HG03520 (cell line): ENCODE results near the gene SMAD3.

Source experiments
- ATAC-seq: cut with Tn5 transposase; IDR thresholded peaks from one replicate; pipeline ENCODE4 v1.9.1; 2021; ENCODE audit warnings: mild to moderate bottlenecking, moderate library complexity; ENCODE audit not compliant: unreplicated experiment

Gene SMAD3

GRCh38 chr15:67194171-67195114, 129.0 kb downstream of the SMAD3 start:
- ATAC-seq = no peak

DNA sequence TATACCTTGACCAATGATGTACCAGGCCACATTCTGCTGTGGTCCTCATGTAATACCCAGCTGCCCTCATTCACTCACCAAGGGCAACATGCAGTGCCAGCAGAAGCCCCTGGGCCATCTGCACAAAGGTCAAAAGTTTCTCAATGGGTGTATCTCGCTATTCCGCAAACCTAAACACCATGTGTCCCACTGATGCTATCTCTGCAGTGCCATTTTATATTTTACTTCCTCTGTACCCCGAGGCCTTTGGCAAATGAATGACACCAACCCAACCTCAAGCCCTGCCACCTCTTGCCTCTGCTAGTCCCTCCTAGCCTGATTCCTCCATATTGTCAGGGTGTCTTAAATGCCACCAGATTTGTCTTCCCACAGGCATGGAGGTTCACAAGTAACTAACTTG, 129.9 kb downstream of the SMAD3 start:
- ATAC-seq = no peak

DNA sequence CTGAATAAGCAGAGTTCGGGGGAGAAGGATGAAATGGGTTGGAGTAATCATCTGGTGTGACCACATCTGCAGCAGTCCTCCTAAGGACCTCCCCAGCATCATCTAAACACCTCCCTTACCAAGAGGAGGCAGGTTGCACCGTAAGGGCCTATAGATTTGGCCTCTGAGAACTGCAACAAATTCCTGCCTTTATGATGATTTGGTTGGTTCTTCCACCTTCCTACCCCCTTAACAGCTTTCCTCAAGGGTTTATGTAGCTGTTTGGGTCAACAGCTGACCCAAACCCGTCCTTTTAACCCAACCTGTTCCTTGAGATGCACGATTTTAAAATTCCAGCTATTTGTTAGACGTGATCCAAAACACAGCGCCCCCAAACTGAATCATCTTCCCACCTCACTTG, 130.8 kb downstream of the SMAD3 start:
- no peak for ATAC-seq

DNA sequence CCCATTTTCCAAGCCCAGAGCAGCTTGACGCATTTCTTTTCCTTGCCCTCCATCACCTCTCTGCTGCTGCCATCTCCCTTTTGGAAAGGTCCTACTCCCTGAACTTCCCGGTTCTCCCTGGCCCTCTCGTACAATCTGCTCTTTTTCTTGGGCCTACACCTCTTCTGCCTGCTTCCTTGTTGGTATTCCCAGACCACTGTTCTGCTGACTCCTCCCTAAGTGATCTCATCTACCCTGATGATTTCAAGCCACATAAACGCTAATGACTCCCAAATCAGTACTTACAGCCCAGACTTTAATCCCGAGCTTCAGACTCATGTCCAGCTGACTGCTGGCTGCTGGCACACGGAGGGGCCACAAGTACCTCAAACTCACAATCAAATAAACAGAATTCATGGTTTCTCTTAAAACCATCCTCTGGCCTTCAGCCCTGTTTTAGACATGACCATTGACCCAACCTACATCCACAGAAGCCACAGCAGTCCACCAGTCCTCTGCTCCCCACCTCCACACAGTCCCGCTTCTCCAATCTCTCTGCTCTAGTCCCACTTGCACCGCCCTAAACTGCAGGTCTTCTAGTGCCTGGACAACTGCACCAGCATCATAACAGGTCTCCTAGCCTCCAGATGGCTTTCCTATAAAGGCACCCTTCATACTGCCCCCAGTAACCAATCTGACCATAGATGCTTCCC, 131.4 kb downstream of the SMAD3 start:
- ATAC-seq = no peak

- no peak for ATAC-seq
These were observed 131.9 kb downstream of the SMAD3 start for GRCh38 chr15:67197364-67197695.

GRCh38 chr15:67198157-67198754, 132.9 kb downstream of the SMAD3 start:
- no peak for ATAC-seq

DNA sequence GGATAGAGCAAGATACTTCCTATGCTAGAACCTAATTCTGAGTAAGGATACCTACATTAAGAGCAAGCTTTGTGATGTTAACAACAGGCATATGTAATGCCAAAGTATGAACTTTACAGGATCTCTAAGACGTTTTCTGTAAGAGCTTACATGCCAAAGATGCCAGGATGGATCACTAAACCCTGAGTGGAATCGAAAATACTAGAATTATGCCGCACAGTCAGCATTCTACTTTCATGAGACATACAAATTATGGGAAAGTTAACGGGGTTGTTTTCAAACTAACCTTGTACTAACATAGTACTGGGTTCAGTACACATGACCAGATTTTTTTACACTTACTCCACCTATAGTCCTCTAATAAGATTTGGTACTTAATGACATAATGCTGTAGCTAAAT, 134.0 kb downstream of the SMAD3 start:
- ATAC-seq = no peak

DNA sequence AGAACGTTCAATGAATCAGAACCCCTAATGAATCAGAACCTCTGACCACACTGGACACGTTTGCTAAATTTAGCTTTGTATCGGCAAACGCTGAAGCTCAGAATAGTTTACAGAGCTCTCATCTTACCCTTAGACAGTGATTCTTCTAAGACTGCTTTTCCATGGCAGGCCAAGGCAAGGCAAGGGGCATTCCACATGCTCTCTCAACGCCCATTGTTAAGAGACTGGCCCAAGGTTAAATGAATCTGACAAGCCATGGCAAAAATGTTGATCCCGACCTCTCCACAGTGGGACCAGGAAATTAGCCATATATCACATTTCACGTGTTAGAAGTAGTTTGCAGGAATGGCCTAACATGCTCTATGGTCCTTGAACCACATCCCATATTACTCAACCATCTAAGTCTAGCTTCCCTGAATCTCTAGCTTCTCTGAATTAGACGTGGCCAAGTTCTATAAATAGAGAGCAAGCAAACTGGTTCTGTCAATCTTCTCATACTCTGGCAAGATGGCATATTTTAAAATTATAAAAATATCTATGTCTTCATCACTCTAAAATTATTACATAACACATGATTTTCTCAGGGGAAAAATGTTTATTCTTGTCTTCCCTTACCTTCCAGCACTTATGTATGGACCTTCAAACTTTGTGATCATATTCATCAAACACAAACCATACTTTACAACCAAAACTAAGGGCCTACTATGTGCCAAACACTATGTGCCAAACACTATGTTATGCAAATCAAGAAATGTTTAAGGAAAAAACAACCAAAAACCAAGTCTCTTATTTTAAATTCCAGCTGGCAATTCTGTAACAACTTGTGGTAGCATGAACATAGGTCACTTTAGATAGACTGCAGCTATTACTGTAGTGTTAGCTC, 134.7 kb downstream of the SMAD3 start:
- ATAC-seq = no peak

- ATAC-seq = no peak
These were observed 135.7 kb downstream of the SMAD3 start for GRCh38 chr15:67201136-67201535.

- ATAC-seq = no peak
These were observed 136.7 kb downstream of the SMAD3 start for GRCh38 chr15:67202091-67202490.

DNA sequence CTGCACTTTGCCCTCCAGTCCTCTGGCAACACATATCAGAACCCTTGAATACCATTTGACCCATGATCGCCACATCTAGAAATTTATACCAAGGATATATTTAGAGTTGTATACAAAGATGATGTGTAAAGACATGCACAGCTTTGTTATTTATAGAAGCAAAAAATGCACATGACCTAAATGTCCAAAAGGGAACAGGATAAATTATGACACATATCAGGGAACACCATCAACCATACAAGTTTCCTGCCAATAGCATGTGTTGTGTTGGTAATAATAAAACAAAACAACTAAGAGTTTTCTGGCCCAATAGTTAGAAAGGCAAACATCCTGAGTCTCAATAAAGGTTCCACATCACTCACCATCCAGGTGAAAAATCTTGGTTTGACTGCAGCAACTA, 137.6 kb downstream of the SMAD3 start:
- ATAC-seq = no peak

DNA sequence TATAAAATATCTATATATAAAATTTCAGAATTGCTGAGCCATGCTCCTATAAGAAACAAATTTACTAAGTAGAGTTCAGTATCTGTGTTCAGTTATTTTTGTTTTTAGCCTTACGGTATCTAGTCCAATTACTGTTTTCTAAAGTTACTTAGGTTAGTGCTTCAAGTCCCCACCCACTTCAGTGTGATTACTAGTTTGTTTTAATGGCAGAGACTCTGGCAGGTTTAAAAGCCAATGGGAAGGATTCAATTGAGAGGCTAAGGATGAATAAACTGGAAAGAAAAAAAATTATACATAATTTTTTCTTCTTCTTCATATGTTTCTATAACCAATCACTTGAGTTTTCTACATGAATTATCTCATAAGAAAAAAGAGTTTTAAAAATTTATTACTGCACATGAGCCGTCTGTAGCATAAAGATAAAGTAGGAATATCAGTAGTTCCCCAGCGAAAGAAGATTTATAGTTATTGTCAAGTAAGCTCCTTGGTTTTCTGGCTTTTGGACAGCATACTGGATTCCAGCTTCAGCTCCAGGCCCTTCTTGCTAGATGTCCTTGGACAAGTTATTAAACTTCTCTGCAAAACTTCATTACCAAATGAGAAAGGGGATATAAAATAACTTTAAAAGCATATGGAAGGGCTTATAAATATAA, 142.3 kb downstream of the SMAD3 start:
- no peak for ATAC-seq

DNA sequence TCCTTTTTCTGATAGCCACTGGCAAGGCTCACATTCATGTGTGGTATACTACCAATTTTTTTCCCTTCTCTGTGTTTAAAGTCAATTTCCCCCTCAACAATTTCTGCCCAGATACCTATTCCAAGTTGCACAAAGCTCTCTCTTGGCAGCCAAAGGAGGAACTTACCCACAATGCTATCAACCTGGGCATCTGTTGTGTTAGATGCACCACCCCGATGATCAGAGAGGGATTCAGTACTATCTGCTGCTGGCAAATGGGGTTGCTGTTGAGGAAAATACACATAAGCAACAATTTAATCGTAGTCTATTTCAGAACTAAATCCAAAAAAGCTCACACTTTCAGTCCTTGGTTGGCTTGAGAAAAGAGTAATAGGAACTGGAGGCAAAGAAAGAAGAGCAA, 143.0 kb downstream of the SMAD3 start:
- ATAC-seq = no peak

- ATAC-seq = no peak
These were observed 145.3 kb downstream of the SMAD3 start for GRCh38 chr15:67210555-67211168.

- ATAC-seq = no peak
These were observed 147.4 kb downstream of the SMAD3 start for GRCh38 chr15:67212684-67213367.

- no peak for ATAC-seq
These were observed 149.7 kb downstream of the SMAD3 start for GRCh38 chr15:67215102-67215501.

DNA sequence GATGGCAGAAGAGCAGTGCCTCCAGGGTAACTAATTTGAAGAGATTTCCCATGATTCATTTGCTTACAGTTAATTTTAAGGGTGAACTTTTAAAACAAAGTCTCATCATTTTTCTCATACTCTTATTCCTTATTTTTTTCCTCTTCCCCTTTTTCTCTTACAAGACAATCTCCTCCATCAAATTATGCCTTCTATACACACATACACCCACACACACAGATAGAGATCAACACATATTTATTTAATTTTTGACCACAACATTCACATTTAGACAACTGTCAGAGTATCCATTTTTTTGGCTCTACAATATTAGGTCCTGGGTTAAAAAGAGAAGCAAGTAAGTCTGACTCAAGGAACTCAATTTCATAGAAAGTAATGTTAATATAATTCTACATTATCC, 151.5 kb downstream of the SMAD3 start:
- ATAC-seq = no peak

GRCh38 chr15:67218428-67218827, 153.0 kb downstream of the SMAD3 start:
- ATAC-seq = no peak

- no peak for ATAC-seq
These were observed 153.9 kb downstream of the SMAD3 start for GRCh38 chr15:67219288-67219687.
